Measurements from ENCODE around the gene MAD2L1BP. TPM values are rescaled to one million over a fixed set of nuclear protein-coding genes. Genes with fewer than 3 reads are reported as not detected.

Gene MAD2L1BP
- total RNA-seq, 1 donor from 2014 or later = 24.4 TPM

DNA sequence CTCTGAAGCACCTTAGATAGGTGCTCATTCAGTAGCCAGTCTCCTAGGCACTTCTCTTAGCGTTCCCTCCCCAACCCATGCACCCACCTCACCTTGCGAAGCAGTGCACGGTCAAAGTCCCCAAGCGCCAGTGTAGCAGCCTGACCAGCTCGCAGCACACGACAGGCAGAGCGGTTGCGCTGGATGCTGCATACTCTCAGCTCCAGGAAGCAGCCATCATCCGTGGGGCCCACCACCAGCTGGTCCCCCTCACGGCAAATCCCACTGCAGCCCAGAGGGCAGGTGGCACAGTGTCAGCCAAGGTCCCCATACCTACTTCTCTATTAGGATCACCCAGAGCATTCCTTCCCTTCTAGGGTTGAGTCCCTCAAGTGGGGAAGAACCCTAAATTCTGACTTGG lies 13.1 kb upstream of the MAD2L1BP start:
- DNase-seq (ENCODE audit: low spot score in 2 of 2, unreplicated experiment in 2 of 2) = no peak
- Mint-ChIP-seq H3K27me3 (ENCODE audit: low read depth) (no peaks in the 10 kb centered on the region), H3K36me3 (peaks cover 38% of the 10 kb centered on the region), H3K27ac (no peak overlapping the region), H3K9me3 (no peaks in the 10 kb centered on the region), H3K4me1 (peaks cover 8% of the 10 kb centered on the region), H3K4me3 (no peak overlapping the region)
- TF ChIP-seq, protein P1, sequence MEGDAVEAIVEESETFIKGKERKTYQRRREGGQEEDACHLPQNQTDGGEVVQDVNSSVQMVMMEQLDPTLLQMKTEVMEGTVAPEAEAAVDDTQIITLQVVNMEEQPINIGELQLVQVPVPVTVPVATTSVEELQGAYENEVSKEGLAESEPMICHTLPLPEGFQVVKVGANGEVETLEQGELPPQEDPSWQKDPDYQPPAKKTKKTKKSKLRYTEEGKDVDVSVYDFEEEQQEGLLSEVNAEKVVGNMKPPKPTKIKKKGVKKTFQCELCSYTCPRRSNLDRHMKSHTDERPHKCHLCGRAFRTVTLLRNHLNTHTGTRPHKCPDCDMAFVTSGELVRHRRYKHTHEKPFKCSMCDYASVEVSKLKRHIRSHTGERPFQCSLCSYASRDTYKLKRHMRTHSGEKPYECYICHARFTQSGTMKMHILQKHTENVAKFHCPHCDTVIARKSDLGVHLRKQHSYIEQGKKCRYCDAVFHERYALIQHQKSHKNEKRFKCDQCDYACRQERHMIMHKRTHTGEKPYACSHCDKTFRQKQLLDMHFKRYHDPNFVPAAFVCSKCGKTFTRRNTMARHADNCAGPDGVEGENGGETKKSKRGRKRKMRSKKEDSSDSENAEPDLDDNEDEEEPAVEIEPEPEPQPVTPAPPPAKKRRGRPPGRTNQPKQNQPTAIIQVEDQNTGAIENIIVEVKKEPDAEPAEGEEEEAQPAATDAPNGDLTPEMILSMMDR (IDR thresholded peaks at IDR 0.05; ENCODE audit: unreplicated experiment) = no peak

DNA sequence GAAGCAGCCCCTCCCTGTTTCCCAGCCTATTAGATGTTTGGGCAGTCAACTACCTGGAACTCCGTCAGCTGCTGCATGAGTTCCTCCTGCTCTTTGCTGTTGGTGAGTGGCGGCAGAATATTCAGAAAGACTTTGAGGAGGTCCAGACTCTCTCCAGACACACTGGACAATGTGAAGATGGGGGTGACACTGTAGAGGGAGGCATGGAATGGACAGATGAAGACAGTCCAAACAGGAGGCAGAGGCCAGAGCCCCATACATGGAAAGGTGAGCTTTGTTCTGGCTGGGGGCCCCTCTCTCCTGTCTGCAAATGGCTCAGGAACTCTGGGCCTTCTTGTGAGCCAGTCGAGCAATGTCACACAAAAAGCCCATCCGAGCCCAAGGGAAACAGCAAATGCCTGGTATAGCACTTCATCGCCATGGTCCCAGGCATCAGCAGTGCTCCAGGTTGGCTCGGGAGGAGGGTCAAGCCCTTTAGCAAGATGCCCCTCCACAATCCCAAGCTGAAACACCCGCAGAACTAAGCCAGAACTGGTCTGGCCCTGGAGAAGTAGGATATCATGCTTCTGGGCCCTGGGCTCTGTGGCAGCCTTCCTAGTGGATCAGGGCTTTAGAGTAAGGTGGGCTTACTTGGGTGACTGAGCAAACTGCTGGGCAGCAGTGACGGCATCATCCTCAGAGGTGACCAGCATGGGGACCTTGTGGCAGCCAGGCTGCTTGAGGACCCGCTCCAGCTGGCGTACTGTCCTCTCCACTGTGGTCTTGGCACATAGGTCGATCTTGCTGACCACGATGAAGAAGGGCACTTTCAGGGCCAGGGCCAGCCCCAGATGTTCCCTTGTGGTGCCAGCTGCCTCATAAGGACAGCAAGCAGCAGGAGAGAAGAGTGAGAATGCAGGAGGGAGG lies 11.5 kb upstream of the MAD2L1BP start:
- Mint-ChIP-seq H3K4me1 (peaks cover 18% of the 10 kb centered on the region), H3K9me3 (no peaks in the 10 kb centered on the region), H3K36me3 (peaks cover 38% of the 10 kb centered on the region), H3K4me3 (no peak overlapping the region), H3K27ac (no peak overlapping the region), H3K27me3 (ENCODE audit: low read depth) (no peaks in the 10 kb centered on the region)
- no peak for DNase-seq (ENCODE audit: low spot score in 2 of 2, unreplicated experiment in 2 of 2)
- TF ChIP-seq, protein P1 (IDR thresholded peaks at IDR 0.05; ENCODE audit: unreplicated experiment) = no peak

DNA sequence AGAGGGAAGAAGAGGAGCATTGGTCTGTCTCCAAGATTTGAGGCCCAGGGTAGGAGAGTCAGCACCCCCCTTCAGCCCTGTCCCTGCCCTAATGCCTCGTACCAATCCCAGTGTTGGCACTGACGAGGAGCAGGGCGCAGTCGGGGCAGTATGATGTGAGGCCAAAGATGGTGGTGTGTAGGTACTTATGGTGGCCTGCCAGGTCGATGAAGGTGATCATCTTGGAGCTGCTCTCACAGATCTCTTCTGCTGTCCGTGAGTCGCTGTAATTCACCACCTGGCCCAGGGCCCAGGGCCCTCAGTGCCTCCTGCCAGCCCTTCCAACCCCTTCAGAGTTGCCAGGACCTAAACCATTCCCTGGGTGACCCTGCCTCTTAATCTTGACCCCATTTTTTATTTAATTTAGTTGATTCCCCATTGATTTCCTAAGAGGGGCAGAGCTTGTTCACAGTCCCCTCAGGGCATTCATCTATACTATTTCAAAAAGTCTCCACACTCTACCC lies 10.8 kb upstream of the MAD2L1BP start:
- H3K27me3 Mint-ChIP-seq (ENCODE audit: low read depth) = no peaks in the 10 kb centered on the region
- peaks cover 18% of the 10 kb centered on the region for H3K4me1 Mint-ChIP-seq
- no peak overlapping the region for H3K27ac Mint-ChIP-seq
- DNase-seq (ENCODE audit: low spot score in 2 of 2, unreplicated experiment in 2 of 2) = no peak
- no peaks in the 10 kb centered on the region for H3K9me3 Mint-ChIP-seq
- TF ChIP-seq, protein P1 (IDR thresholded peaks at IDR 0.05; ENCODE audit: unreplicated experiment) = no peak
- peaks cover 38% of the 10 kb centered on the region for H3K36me3 Mint-ChIP-seq
- no peak overlapping the region for H3K4me3 Mint-ChIP-seq

DNA sequence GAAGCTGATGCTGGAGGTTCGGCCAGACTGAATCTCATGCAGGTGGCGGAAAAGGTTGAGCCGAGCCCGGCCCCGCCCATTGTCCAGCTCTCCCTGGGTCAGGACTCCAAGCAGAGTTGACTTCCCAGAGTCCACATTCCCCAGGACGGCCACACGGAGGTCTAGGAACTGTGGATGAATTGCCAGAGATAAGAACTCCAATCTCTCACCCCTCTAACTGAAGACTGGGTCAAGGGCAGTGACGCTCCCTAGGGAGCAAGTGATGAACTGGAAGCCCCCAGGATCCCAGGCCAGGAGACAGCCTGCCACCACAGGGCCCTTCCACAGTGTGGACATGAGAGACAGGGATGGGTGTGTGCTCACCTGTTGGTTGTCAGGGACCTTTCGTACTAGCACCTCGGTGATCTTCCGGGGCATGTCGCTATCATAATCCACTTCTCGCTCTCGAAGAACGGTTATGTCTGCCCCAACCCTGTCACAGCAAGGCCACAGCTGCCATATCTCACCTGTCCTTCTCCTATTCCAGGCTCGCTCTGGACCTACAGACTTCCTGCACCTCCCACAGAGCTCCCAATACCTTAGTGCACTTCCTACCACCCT lies 10.1 kb upstream of the MAD2L1BP start:
- Mint-ChIP-seq H3K27me3 (ENCODE audit: low read depth) (no peaks in the 10 kb centered on the region), H3K36me3 (peaks cover 36% of the 10 kb centered on the region), H3K9me3 (no peaks in the 10 kb centered on the region), H3K4me3 (no peak overlapping the region), H3K27ac (no peak overlapping the region), H3K4me1 (peaks cover 23% of the 10 kb centered on the region)
- no peak for DNase-seq (ENCODE audit: low spot score in 2 of 2, unreplicated experiment in 2 of 2)
- TF ChIP-seq, protein P1 (IDR thresholded peaks at IDR 0.05; ENCODE audit: unreplicated experiment) = no peak

DNA sequence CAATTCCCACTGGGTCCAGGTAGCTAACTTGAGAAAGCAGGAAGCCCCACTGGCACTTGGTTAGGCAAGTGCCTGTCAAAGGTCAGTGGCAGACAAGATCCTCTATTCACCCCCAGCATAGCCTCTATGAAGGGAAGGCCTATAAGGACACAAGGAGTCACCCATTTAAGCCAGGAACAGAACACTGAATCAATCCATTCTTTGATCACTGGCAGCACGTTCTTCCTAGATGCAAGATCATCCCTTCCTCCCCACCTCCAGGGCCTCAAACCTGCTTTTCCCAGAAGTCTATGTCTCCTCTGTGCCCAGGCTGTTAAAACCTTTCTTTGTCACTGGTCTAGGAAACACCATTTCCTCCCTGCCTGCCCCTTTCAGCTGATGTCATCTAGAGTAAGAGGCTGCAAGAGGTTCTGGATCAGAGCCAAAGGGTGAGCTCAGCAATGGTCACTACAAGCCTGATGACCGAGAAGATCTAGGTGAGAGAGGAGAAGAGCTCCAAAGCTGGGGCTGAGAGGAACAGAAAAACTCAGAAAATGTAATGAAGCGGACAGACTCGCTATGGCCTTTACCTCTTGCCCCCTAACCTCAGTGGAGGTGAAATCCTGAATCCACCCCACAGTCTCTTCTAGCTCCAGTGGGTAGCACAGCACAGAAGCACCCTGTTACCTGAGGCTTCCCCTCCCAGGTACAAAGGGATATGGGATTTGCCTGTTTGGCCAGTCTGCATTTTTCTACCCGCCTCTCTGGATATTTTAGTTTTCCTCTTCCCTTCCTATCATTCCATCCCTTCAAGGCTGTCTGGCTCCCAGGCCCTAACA lies 8.4 kb upstream of the MAD2L1BP start:
- peak overlapping the region; percentile 73 for H3K27ac Mint-ChIP-seq
- DNase-seq (ENCODE audit: low spot score in 2 of 2, unreplicated experiment in 2 of 2) = no peak
- H3K36me3 Mint-ChIP-seq = peaks cover 25% of the 10 kb centered on the region
- H3K27me3 Mint-ChIP-seq (ENCODE audit: low read depth) = no peaks in the 10 kb centered on the region
- TF ChIP-seq, protein P1 (IDR thresholded peaks at IDR 0.05; ENCODE audit: unreplicated experiment) = no peak
- H3K4me3 Mint-ChIP-seq = peak overlapping the region; percentile 42
- peaks cover 24% of the 10 kb centered on the region for H3K4me1 Mint-ChIP-seq
- H3K9me3 Mint-ChIP-seq = no peaks in the 10 kb centered on the region
